GM19099 (cell line): Measurements from ENCODE around the gene RABL6.
A peak's percentile ranks its signal among the peaks of the same experiment; 100 is the strongest.

Source experiments
- POLR2A ChIP-seq: IDR thresholded peaks from 3 replicates; pipeline ENCODE4 v1.6.1; 2011; ENCODE audit warnings: low read depth; ENCODE audit not compliant: insufficient read length; ENCODE audit errors: extremely low read depth

The RABL6 gene

GRCh38 chr9:136868644-136869043 is 60.9 kb downstream of the RABL6 start:
- no peak for TF ChIP-seq POLR2A

GRCh38 chr9:136875155-136875554 is 67.4 kb downstream of the RABL6 start:
- TF ChIP-seq POLR2A: no peak

- TF ChIP-seq POLR2A: no peak
Observed at GRCh38 chr9:136876476-136876875, 68.7 kb downstream of the RABL6 start.

GRCh38 chr9:136880651-136881050 is 72.9 kb downstream of the RABL6 start:
- TF ChIP-seq POLR2A: no peak

GRCh38 chr9:136881691-136882108 is 74.0 kb downstream of the RABL6 start:
- TF ChIP-seq POLR2A: no peak

- peak; percentile 42 for TF ChIP-seq POLR2A
Observed at GRCh38 chr9:136882109-136882946, 74.6 kb downstream of the RABL6 start.

GRCh38 chr9:136885950-136886578 is 78.3 kb downstream of the RABL6 start, which contains the start of gene TRAF2:
TSS of gene TRAF2 (plus strand) at chr9:136886516. CDS start at chr9:136898741, 12,225 bp downstream.
- TF ChIP-seq POLR2A: peak; percentile 97

- no peak for TF ChIP-seq POLR2A
Observed at GRCh38 chr9:136886610-136887597, 79.2 kb downstream of the RABL6 start.

GRCh38 chr9:136888454-136888853 is 80.7 kb downstream of the RABL6 start:
- TF ChIP-seq POLR2A: no peak

GRCh38 chr9:136889858-136890257 is 82.1 kb downstream of the RABL6 start:
- TF ChIP-seq POLR2A: no peak

- TF ChIP-seq POLR2A: no peak
Observed at GRCh38 chr9:136890661-136891060, 82.9 kb downstream of the RABL6 start.
